Liver (tissue), 9 donors: ENCODE results near the gene QRICH1. TPM values are rescaled to one million over a fixed set of nuclear protein-coding genes. Genes with fewer than 3 reads are reported as not detected.

ENCODE experiments used
- DNase-seq: peaks from one replicate; pipeline ENCODE4 v3.0.0-alpha.2; 2017; ENCODE audit warnings: low spot score
- H3K27ac ChIP-seq, 2 donors: one replicate each; pipeline ENCODE4 v1.7.0; 2013; ENCODE audit warnings: inconsistent platforms in 2 of 2, low read length in 2 of 2, control low read depth in 1 of 2, low read depth in 1 of 2, mild to moderate bottlenecking in 1 of 2
- H3K27me3 ChIP-seq, 4 donors: one replicate each; pipeline versions ENCODE4 v1.6.1 to v1.7.0; 2013; ENCODE audit warnings: low read length in 3 of 4, inconsistent platforms in 1 of 4, mild to moderate bottlenecking in 1 of 4, moderate library complexity in 1 of 4; ENCODE audit not compliant: control insufficient read depth in 4 of 4, insufficient read depth in 4 of 4
- H3K36me3 ChIP-seq, 4 donors: one replicate each; pipeline versions ENCODE4 v1.6.1 to v1.7.0; 2013; ENCODE audit warnings: low read length in 3 of 4, mild to moderate bottlenecking in 3 of 4, low read depth in 1 of 4, moderate library complexity in 1 of 4; ENCODE audit not compliant: control insufficient read depth in 4 of 4, insufficient read depth in 3 of 4
- H3K4me1 ChIP-seq, 4 donors: one replicate each; pipeline versions ENCODE4 v1.6.1 to v1.7.0; 2013; ENCODE audit warnings: low read length in 3 of 4, mild to moderate bottlenecking in 3 of 4, moderate library complexity in 1 of 4; ENCODE audit not compliant: control insufficient read depth in 4 of 4, insufficient read depth in 4 of 4
- H3K4me3 ChIP-seq, 3 donors: one replicate each; pipeline versions ENCODE4 v1.6.1 to v1.7.0; 2013; ENCODE audit warnings: low read length in 3 of 3, control low read depth in 1 of 3, low read depth in 1 of 3, mild to moderate bottlenecking in 1 of 3
- H3K9ac ChIP-seq, 2 donors: one replicate each; pipeline ENCODE4 v1.7.0; 2013; ENCODE audit warnings: low read length in 2 of 2, mild to moderate bottlenecking in 2 of 2, moderate library complexity in 2 of 2, control low read depth in 1 of 2, low read depth in 1 of 2
- H3K9me3 ChIP-seq, 4 donors: one replicate each; pipeline versions ENCODE4 v1.6.1 to v1.7.0; 2013; ENCODE audit warnings: low read length in 3 of 4; ENCODE audit not compliant: control insufficient read depth in 4 of 4
- EGR1 ChIP-seq, 2 donors: IDR thresholded peaks; 2 replicates each; pipeline ENCODE4 v1.6.1; 2016 to 2018; ENCODE audit warnings: antibody characterized with exemption in 2 of 2, low read depth in 2 of 2
- FOXA1 ChIP-seq: IDR thresholded peaks from 2 replicates; pipeline ENCODE4 v1.6.1; 2016; ENCODE audit warnings: antibody characterized with exemption
- FOXA2 ChIP-seq: IDR thresholded peaks from 2 replicates; pipeline ENCODE4 v1.6.1; 2016; ENCODE audit warnings: antibody characterized with exemption
- JUND ChIP-seq, 2 donors: IDR thresholded peaks; 2 replicates each; pipeline ENCODE4 v1.6.1; 2016; ENCODE audit warnings: antibody characterized with exemption in 2 of 2
- NR2F2 ChIP-seq: IDR thresholded peaks from 2 replicates; pipeline ENCODE4 v1.6.1; 2016; ENCODE audit warnings: antibody characterized with exemption
- RAD21 ChIP-seq, 2 donors: IDR thresholded peaks; 2 replicates each; pipeline ENCODE4 v1.6.1; 2016; ENCODE audit warnings: antibody characterized with exemption in 2 of 2, mild to moderate bottlenecking in 2 of 2
- REST ChIP-seq: IDR thresholded peaks from 2 replicates; pipeline ENCODE4 v1.6.1; 2016; ENCODE audit warnings: antibody characterized with exemption, mild to moderate bottlenecking
- RXRA ChIP-seq, 2 donors: IDR thresholded peaks; 2 replicates each; pipeline ENCODE4 v1.6.1; 2017 to 2018; ENCODE audit warnings: antibody characterized with exemption in 2 of 2, mild to moderate bottlenecking in 1 of 2
- SP1 ChIP-seq: IDR thresholded peaks from 2 replicates; pipeline ENCODE4 v1.6.1; 2018; ENCODE audit warnings: antibody characterized with exemption, mild to moderate bottlenecking
- TAF1 ChIP-seq: conservative IDR thresholded peaks from 2 replicates; pipeline ENCODE4 v1.6.1; 2016; ENCODE audit warnings: antibody characterized with exemption, mild to moderate bottlenecking
- WGBS: extraction: QIAGEN DNeasy Blood & Tissue Kit; methylation state at CpG from one replicate; pipeline ENCODE4 v1.1.7; 2013; 5-methylcytosine and 5-hydroxymethylcytosine counted together
- polyA plus RNA-seq, 2 donors: library from polyadenylated mRNA; stranded (reverse) in 1 of 2; unstranded in 1 of 2; fragments of 200-250 nt in 1 of 2; fragments of >200 nt in 1 of 2; fragmentation: Nextera tagmentation in 1 of 2; extraction: Ambion mirVana in 1 of 2; gene quantifications; one replicate each; pipeline versions ENCODE4 v1.2.1 to v1.2.3, GENCODE V29; 2013 to 2015
- total RNA-seq, 2 donors: library from RNA; depleted of rRNA; stranded (reverse); fragments of >200 nt; gene quantifications; one replicate each; pipeline ENCODE4 v1.2.3, GENCODE V29; 2014
- donor health status: healthy.
- donor health status: healthy.
- donor health status: healthy.
- donor health status: healthy.
- donor health status: healthy.

QRICH1 gene
- total and polyA plus RNA-seq, 4 donors, result 17.3 to 35.1 (median 25.7) TPM

GRCh38 chr3:49016414-49017228 lies 77.2 kb downstream of the QRICH1 start:
- H3K4me1 ChIP-seq, result peaks cover 9 to 35% (median 26%) of the 10 kb centered on the region in 4 donors
- no peaks in the 10 kb centered on the region for H3K9me3 ChIP-seq
- H3K36me3 ChIP-seq, result peaks cover 8 to 41% (median 15%) of the 10 kb centered on the region in 4 donors
- no peak overlapping the region for H3K4me3 ChIP-seq
- H3K27ac ChIP-seq, result no peak overlapping the region
- H3K27me3 ChIP-seq, result no peaks in the 10 kb centered on the region
- no peak overlapping the region for H3K9ac ChIP-seq
- 93% methylated on average over 6 of the region's 6 CpGs for WGBS
- no peak for DNase-seq
- no peak for TF ChIP-seq EGR1 (IDR thresholded peaks at IDR 0.05; ENCODE audit: low read depth in 2 of 2)
- no peak for TF ChIP-seq RXRA (IDR thresholded peaks at IDR 0.05)
- TF ChIP-seq REST, result no peak
- no peak for TF ChIP-seq RAD21 (IDR thresholded peaks at IDR 0.05)
- no peak for TF ChIP-seq SP1
- no peak for TF ChIP-seq JUND (IDR thresholded peaks at IDR 0.05)
- TF ChIP-seq NR2F2, result no peak
- no peak for TF ChIP-seq TAF1

- WGBS, result 87% methylated on average over 6 of the region's 6 CpGs
- no peak overlapping the region for H3K9ac ChIP-seq
- no peak overlapping the region for H3K4me3 ChIP-seq
- H3K36me3 ChIP-seq, result peaks cover 8 to 43% (median 15%) of the 10 kb centered on the region in 4 donors
- H3K4me1 ChIP-seq, result peaks cover 9 to 35% (median 25%) of the 10 kb centered on the region in 4 donors
- H3K27me3 ChIP-seq, result no peaks in the 10 kb centered on the region
- no peaks in the 10 kb centered on the region for H3K9me3 ChIP-seq
- DNase-seq, result no peak
- no peak overlapping the region for H3K27ac ChIP-seq
- TF ChIP-seq JUND (IDR thresholded peaks at IDR 0.05) (no peak), RXRA (IDR thresholded peaks at IDR 0.05) (no peak), FOXA2 (no peak), EGR1 (IDR thresholded peaks at IDR 0.05; ENCODE audit: low read depth in 2 of 2) (no peak), REST (no peak), FOXA1 (no peak)
Observed at GRCh38 chr3:49015765-49016164, 78.1 kb downstream of the QRICH1 start.
